Activated CD4-positive, alpha-beta memory T cell treated with anti-CD3 and anti-CD28 coated beads, Interleukin-2, amount 10 ng/mL, durations not matched to agents 7 days and 5 days (primary cell): ENCODE data around the gene PEX7. TPM values are rescaled to one million over a fixed set of nuclear protein-coding genes. Genes with fewer than 3 reads are reported as not detected.
"Not testable (repeated sequence)": the region's sequence is repeated elsewhere in the genome, so short reads cannot be mapped to it uniquely, and the experiment has no call there.

Experiments
- CTCF ChIA-PET: fragments of 350-600 bp; sonication (Branson Sonifier 250); formaldehyde crosslinking; loops from one replicate; lab custom pipeline; 2021; ENCODE audit warnings: antibody characterized with exemption, inconsistent platforms; lab: Charles Lee
- POLR2A ChIA-PET: fragments of 350-600 bp; sonication (Branson Sonifier 250); formaldehyde crosslinking; loops from one replicate; lab custom pipeline; 2021; ENCODE audit warnings: antibody characterized with exemption; lab: Charles Lee
- DNase-seq: peaks from one replicate; pipeline ENCODE4 v3.0.0-alpha.2; 2020
- H3K27ac Mint-ChIP-seq: one replicate; pipeline ENCODE4 v1.8.0; 2021; ENCODE audit warnings: mild to moderate bottlenecking, mixed read lengths
- H3K27me3 Mint-ChIP-seq: one replicate; pipeline ENCODE4 v1.8.0; 2021; ENCODE audit warnings: mixed read lengths
- H3K36me3 Mint-ChIP-seq: one replicate; pipeline ENCODE4 v1.8.0; 2021; ENCODE audit warnings: low read depth, mixed read lengths
- H3K4me1 Mint-ChIP-seq: one replicate; pipeline ENCODE4 v1.8.0; 2021; ENCODE audit warnings: mixed read lengths
- H3K4me3 Mint-ChIP-seq: one replicate; pipeline ENCODE4 v1.8.0; 2021; ENCODE audit warnings: mild to moderate bottlenecking, mixed read lengths
- H3K9me3 Mint-ChIP-seq: one replicate; pipeline ENCODE4 v1.8.0; 2021; ENCODE audit warnings: mixed read lengths
- total RNA-seq, 2 experiments: library from RNA; stranded (reverse); gene quantifications; one replicate each; pipeline ENCODE4 v1.2.3, GENCODE V29; 2021

Gene PEX7
- total RNA-seq, 2 experiments from 2014 or later: 4.5 to 4.8 TPM

DNA sequence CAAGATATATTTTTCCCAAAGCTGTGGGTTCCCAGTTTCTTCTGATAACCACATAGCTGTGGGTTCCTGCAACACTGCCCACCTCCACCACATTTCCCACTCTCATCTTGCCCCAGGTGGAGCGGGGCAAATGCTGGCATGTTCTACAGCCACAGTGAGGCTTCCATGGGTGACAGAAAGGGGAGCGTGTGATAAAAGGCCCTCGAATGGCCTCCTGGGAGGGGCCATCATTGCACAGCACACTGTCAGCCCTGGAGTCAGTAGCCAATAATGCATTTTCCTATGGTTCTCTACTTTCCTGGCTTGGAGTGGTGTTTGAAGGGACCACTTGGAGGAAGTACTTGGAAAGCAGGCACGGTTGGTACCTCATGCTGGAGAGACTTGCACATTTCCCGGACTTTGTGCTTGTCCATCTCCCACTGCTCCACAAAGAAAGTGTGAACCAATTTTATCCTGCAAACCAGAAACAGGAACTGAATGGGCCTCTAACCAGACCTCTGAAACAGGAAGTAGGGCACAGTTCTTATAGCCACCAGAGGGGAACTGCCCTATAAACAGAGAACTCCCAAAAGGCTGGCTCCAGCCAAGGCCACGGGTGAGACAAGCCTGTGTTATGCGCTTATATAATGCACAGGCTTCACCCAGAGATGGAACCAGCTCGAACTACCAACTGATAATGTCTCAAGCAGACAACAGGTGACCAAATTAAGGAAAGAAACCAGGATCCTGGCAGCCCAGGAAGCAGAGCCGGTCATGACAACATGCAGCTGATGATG, 38.7 kb upstream of the PEX7 start:
- peaks cover 72% of the 10 kb centered on the region for H3K4me1 Mint-ChIP-seq
- H3K9me3 Mint-ChIP-seq: no peaks in the 10 kb centered on the region
- peak overlapping the region; percentile 62 for H3K4me3 Mint-ChIP-seq
- peaks cover 41% of the 10 kb centered on the region for H3K36me3 Mint-ChIP-seq
- POLR2A ChIA-PET: interaction anchor here (1.1 to 10.1 kb wide), 5 partner anchors 9 to 139 kb away, joined by 3 to 237 read pairs (median 8); partner anchors contain the start of gene MAP3K5
- H3K27me3 Mint-ChIP-seq: no peaks in the 10 kb centered on the region
- H3K27ac Mint-ChIP-seq: peak overlapping the region; percentile 76
- CTCF ChIA-PET: interaction anchor here (0.6 to 1.4 kb wide), 2 partner anchors 9 to 143 kb away, joined by 3 to 10 read pairs; partner anchors contain the start of gene MAP3K5
- no peak for DNase-seq

DNA sequence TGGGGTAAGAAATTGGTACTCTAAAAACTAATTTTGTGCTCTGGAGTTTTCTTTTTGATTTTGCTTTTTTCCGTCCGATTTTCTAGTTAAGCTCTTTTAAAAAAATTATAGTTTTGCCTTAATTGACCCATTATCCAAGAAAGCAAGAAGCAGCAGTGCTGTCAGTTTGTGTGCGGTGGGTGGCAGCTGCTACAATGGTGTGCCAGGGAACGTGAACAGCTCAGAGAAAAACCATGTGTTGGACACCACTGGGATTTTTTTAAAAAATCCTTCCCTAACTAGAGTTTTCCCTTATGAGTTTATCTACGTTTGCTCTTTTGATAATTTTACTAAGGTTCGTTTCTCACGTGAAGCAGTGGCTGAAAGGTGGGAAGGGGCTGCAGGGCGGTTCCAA, 38.1 kb upstream of the PEX7 start:
- CTCF ChIA-PET: interaction anchor here (1.4 kb wide), 1 partner anchor 8 kb away, joined by 10 read pairs; the partner anchor contains the start of gene MAP3K5
- H3K4me1 Mint-ChIP-seq: peaks cover 77% of the 10 kb centered on the region
- peak overlapping the region; percentile 62 for H3K4me3 Mint-ChIP-seq
- H3K36me3 Mint-ChIP-seq: peaks cover 43% of the 10 kb centered on the region
- DNase-seq: no peak
- POLR2A ChIA-PET: interaction anchor here (1.1 to 10.1 kb wide), 4 partner anchors 8 to 139 kb away, joined by 6 to 237 read pairs (median 34); partner anchors contain the start of gene MAP3K5
- H3K9me3 Mint-ChIP-seq: no peaks in the 10 kb centered on the region
- H3K27ac Mint-ChIP-seq: peak overlapping the region; percentile 76
- no peaks in the 10 kb centered on the region for H3K27me3 Mint-ChIP-seq

DNA sequence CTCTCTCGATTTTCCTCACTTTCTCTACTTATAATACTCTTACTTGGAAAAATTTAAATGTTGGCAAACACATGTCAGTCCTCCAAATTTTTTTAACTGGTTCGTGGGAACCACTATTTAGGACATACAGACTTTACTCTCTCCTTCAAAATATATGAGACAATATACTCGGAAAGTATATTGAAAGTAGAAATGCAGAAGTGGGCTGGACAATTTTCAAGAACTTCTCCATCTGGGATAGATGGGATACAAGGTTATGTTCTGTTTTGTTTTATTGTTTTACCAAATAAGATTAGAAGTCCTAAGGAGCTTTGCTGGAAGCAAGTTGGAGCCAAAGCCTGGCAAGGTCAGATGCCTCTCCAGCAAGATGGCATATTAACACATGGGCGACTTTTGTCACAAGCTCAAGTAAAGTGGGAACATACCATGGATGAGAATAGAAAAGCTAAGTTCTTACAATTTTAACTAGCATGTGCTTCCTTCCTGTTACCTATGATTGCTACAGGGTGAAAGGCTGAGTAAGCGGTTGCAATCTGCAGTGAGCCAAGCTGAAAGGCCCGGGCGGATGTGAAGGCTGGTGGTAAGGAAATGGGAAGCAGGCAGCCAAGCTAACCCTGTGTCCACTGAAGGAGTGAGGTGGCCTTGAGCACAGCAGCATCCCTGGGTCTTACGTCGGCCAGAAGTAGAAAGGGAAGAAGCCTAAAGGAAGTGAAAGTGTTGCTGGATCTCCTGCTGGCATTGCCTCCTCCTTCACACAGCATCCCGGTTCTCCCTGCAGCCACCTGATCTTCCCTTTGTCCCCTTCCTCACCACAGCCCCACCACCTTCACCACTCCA, 37.3 kb upstream of the PEX7 start:
- DNase-seq: peak; percentile 68
- H3K4me3 Mint-ChIP-seq: peak overlapping the region; percentile 62
- H3K36me3 Mint-ChIP-seq: peaks cover 45% of the 10 kb centered on the region
- no peaks in the 10 kb centered on the region for H3K27me3 Mint-ChIP-seq
- H3K4me1 Mint-ChIP-seq: peaks cover 77% of the 10 kb centered on the region
- ChIA-PET CTCF (interaction anchor here (0.7 to 8.6 kb wide), 2 partner anchors 8 to 137 kb away, joined by 3 to 600 read pairs; no protein-coding TSS in a partner anchor), POLR2A (interaction anchor here (0.9 to 10.1 kb wide), 6 partner anchors 9 to 140 kb away, joined by 3 to 237 read pairs (median 21); no protein-coding TSS in a partner anchor)
- H3K27ac Mint-ChIP-seq: peak overlapping the region; percentile 83
- no peaks in the 10 kb centered on the region for H3K9me3 Mint-ChIP-seq

DNA sequence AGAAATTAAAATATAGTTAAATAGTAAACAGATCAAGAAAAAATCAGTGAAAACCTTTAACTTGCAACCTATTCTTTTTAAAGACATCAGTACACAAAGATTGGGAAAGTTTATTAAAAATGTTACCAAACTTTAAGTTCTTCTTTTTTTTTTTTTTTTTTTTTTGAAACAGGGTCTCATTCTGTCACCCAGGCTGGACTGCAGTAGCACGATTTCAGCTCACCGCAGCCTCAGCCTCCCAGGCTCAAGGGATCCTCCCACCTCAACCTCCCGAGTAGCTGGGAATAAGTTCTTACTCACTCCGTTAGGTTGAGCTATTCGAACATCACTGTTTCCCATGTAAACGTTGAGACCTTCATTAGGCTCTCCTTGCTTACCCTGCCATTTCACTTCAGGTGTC, 35.7 kb upstream of the PEX7 start:
- ChIA-PET POLR2A (interaction anchor here (0.9 to 10.1 kb wide), 8 partner anchors 14 to 497 kb away, joined by 3 to 237 read pairs (median 4); partner anchors contain the start of gene BCLAF1), CTCF (interaction anchor here (0.8 to 8.6 kb wide), 6 partner anchors 23 to 139 kb away, joined by 3 to 600 read pairs (median 3); no protein-coding TSS in a partner anchor)
- Mint-ChIP-seq H3K4me3 (no peak overlapping the region), H3K9me3 (no peaks in the 10 kb centered on the region), H3K36me3 (peaks cover 49% of the 10 kb centered on the region), H3K4me1 (peaks cover 78% of the 10 kb centered on the region), H3K27ac (peak overlapping the region; percentile 37), H3K27me3 (no peaks in the 10 kb centered on the region)
- no peak for DNase-seq

DNA sequence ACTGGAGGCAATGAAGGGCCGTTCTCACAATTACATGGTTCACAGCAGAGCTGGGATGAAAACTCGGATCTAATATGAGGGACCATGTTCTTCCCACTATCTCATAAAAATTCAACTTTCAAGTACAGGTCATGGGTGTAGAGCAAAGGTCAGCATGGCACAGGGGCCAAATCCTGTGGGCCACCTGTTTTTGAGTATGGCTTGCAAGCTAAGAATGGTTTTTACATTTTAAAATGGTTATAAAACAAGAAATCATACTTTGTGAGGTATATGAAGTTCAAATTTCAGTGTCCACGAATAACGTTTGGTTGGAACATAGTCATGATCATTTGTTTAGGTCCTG, 34.7 kb upstream of the PEX7 start:
- H3K4me3 Mint-ChIP-seq: peak overlapping the region; percentile 64
- DNase-seq: no peak
- peaks cover 46% of the 10 kb centered on the region for H3K36me3 Mint-ChIP-seq
- no peaks in the 10 kb centered on the region for H3K9me3 Mint-ChIP-seq
- H3K4me1 Mint-ChIP-seq: peaks cover 71% of the 10 kb centered on the region
- H3K27ac Mint-ChIP-seq: peak overlapping the region; percentile 88
- no peaks in the 10 kb centered on the region for H3K27me3 Mint-ChIP-seq
- ChIA-PET POLR2A (interaction anchor here (0.9 to 10.1 kb wide), 7 partner anchors 15 to 498 kb away, joined by 3 to 237 read pairs (median 5); partner anchors contain the start of gene BCLAF1), CTCF (interaction anchor here (1.2 to 8.6 kb wide), 6 partner anchors 24 to 140 kb away, joined by 3 to 600 read pairs (median 3); no protein-coding TSS in a partner anchor)

DNA sequence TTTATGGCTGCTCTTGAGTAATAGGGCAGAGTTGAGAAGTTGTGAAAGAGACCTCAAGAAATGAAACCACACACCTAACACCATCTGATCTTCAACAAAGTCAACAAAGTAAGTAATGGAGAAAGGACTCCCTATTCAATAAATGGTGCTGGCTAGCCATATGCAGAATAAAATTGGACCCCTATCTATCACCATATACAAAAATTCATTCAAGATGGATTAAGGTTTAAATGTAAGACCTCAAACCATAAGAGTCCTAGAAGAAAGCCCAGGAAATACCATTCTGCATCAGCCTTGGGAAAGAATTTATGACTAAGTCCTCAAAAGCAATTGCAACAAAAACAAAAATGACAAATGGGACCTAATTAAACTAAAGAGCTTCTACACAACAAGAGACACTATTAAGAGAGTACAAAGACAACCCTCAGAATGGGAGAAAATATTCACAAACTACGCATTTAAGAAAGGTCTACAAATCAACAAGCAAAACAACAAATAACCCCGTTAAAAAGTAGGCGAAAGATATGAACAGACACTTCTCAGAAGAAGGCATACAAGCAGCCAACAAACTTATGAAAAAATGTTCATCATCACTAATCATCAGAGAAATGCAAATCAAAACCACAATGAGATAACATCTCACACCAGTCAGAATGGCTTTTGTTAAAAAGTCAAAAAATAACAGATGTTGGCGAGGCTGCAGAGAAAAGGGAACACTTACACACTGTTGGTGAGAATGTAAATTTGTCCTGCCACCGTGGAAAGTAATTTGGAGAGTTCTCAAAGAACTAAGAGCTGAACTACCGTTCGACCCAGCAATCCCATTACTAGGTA, 34.1 kb upstream of the PEX7 start:
- H3K27me3 Mint-ChIP-seq: no peaks in the 10 kb centered on the region
- POLR2A ChIA-PET: interaction anchor here (1.0 to 10.1 kb wide), 8 partner anchors 26 to 499 kb away, joined by 3 to 237 read pairs (median 15); partner anchors contain the start of gene BCLAF1
- peak overlapping the region; percentile 64 for H3K4me3 Mint-ChIP-seq
- no peak for DNase-seq
- H3K4me1 Mint-ChIP-seq: peaks cover 69% of the 10 kb centered on the region
- peaks cover 42% of the 10 kb centered on the region for H3K36me3 Mint-ChIP-seq
- H3K27ac Mint-ChIP-seq: peak overlapping the region; percentile 88
- CTCF ChIA-PET: interaction anchor here (0.8 to 8.6 kb wide), 7 partner anchors 24 to 140 kb away, joined by 3 to 600 read pairs (median 3); no protein-coding TSS in a partner anchor
- H3K9me3 Mint-ChIP-seq: no peaks in the 10 kb centered on the region

DNA sequence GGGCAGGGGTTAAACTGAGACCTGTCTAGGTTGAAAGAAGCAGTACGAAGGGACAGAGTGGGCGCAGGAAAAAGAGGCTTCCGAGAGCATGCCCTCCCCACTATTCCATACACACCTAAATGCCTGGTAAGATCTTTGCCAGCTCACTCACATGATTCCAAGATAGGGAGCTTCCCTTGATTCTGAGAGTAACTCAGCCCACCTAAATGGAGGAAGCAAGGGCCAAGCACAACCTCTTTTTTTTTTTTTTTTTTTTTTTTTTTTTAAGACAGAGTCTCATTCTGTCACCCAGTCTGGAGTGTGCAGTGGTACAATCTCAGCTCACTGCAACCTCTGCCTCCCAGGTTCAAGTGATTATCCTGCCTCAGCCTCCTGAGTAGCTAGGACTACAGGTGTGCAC, 33.0 kb upstream of the PEX7 start:
- ChIA-PET CTCF (interaction anchor here (0.6 to 8.6 kb wide), 7 partner anchors 25 to 142 kb away, joined by 3 to 600 read pairs (median 4); no protein-coding TSS in a partner anchor), POLR2A (interaction anchor here (0.7 to 10.1 kb wide), 10 partner anchors 27 to 500 kb away, joined by 3 to 237 read pairs (median 36); partner anchors contain the start of gene BCLAF1)
- H3K4me1 Mint-ChIP-seq: peaks cover 60% of the 10 kb centered on the region
- H3K9me3 Mint-ChIP-seq, H3K27me3 Mint-ChIP-seq, DNase-seq: not testable (repeated sequence)
- peak overlapping the region; percentile 88 for H3K27ac Mint-ChIP-seq
- peak overlapping the region; percentile 88 for H3K4me3 Mint-ChIP-seq
- peaks cover 31% of the 10 kb centered on the region for H3K36me3 Mint-ChIP-seq

DNA sequence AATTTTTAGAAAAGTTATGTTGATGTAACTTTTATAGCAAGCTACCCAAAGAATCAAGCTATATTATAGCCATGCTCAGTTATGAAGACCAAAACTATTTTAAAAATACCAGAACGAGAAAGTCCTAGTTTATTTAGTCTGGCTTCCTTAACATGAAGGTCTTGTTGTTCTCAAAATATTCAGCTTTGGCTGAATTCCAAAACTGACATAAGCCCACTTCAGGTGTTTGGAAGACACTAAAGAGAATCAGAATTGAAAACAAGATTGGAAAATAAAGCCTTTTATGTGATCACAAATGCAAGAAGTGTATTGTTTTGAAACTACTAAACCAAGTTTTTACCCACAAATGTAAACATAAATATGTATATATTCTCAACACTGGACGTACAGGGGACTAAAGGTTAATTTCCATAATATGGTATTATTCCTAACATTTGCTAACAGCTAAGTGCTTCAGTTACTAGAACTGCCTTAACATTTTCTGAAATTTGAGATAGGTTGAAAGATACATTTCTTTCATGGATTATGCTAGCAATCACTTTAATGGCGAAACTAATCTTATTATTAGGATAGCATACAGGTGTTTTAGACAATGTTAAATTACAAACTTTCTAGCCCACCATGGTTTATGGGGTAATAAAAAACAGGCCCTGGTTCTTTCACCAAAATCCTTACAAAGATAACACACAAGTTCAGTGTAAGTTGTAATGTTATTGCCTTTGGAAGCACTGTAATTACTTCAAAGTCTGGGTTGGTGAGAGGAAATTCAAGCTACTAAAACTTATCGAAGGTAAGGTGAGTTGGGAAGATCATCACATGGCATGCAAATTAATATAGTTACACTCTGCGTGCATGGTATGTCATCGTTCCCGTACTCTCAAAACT, 31.7 kb upstream of the PEX7 start:
- ChIA-PET CTCF (interaction anchor here (0.9 to 8.6 kb wide), 9 partner anchors 9 to 179 kb away, joined by 3 to 600 read pairs (median 21); no protein-coding TSS in a partner anchor), POLR2A (interaction anchor here (3.1 to 10.1 kb wide), 7 partner anchors 29 to 501 kb away, joined by 24 to 237 read pairs (median 43); partner anchors contain the start of gene BCLAF1)
- Mint-ChIP-seq H3K4me1 (peaks cover 48% of the 10 kb centered on the region), H3K36me3 (peaks cover 19% of the 10 kb centered on the region), H3K4me3 (peak overlapping the region; percentile 88), H3K27me3 (no peaks in the 10 kb centered on the region), H3K9me3 (no peaks in the 10 kb centered on the region), H3K27ac (peak overlapping the region; percentile 89)
- no peak for DNase-seq

DNA sequence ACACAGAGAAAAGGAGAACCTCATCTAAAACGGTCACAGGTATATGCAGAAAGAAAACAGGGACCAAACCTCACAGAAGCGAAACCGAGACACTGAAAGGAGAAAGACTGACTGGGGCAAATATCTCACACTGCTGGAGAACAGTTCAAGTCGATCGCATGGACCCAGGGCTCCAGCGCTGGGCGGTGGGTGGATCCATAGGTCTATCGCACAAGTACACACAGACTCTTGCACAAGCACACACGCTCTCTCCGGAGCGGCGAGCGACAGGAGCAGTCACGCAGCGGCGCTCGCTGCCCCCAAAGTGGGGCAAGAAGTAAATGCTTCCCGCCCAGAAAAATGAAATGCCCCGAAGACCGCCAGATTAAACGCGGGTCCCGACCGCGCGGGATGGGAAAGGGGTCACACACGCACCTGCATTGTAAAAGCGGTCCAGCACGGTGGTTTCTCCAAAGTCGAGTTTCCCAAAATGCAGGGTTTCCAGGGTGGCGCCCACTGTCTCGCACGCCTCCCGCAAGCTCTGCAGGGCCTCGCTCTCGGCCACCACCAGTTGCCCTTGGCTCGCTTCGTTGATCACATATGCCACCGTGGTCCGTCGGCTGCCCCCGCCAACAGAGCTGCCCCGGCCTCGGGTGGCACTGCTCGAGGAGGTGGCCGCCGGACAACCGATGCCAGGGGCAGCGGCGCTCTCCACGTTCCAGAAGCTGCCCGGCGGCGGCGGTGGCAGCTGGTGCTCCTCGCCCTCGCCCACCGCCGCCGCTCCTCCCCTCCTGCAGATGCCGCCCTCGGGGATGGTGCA, 30.9 kb upstream of the PEX7 start:
- Mint-ChIP-seq H3K27ac (peak overlapping the region; percentile 89), H3K4me3 (peak overlapping the region; percentile 88), H3K36me3 (peaks cover 17% of the 10 kb centered on the region), H3K27me3 (no peaks in the 10 kb centered on the region), H3K4me1 (peaks cover 40% of the 10 kb centered on the region), H3K9me3 (no peaks in the 10 kb centered on the region)
- peak; percentile 63 for DNase-seq
- POLR2A ChIA-PET: interaction anchor here (0.7 to 10.1 kb wide), 35 partner anchors 7 to 541 kb away, joined by 3 to 237 read pairs (median 6); partner anchors contain the start of genes BCLAF1 and MTFR2
- CTCF ChIA-PET: interaction anchor here (0.7 to 8.6 kb wide), 65 partner anchors 8 to 1876 kb away, joined by 3 to 600 read pairs (median 7); partner anchors contain the start of genes MAP7, PEX7 and SLC35D3

DNA sequence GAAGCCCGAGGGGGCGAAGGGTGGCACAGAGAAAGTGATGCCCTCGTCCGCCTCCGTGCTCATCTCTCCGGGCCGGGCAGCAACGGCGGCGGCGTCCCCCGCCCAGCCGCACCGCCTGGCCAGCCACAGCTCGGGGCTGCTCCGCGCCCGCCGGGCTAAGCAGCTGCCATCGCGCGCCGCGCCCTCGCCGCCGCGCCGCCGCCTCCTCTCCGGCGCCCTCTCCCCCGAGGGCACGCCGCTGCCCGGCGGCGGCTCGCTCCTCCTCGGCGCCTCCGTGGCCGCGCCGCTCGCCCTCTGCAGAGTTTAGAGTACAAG, 30.3 kb upstream of the PEX7 start:
- Mint-ChIP-seq H3K4me3 (peak overlapping the region; percentile 93), H3K9me3 (no peaks in the 10 kb centered on the region), H3K36me3 (peaks cover 17% of the 10 kb centered on the region), H3K27me3 (no peaks in the 10 kb centered on the region), H3K4me1 (peaks cover 36% of the 10 kb centered on the region), H3K27ac (peak overlapping the region; percentile 91)
- CTCF ChIA-PET: interaction anchor here (0.7 to 8.6 kb wide), 71 partner anchors 8 to 1876 kb away, joined by 3 to 600 read pairs (median 7); partner anchors contain the start of genes MAP7, PEX7 and SLC35D3
- no peak for DNase-seq
- POLR2A ChIA-PET: interaction anchor here (0.7 to 10.1 kb wide), 40 partner anchors 8 to 542 kb away, joined by 3 to 237 read pairs (median 6); partner anchors contain the start of genes BCLAF1 and MTFR2
